A673 (cell line): Measurements from ENCODE around the gene COL2A1. TPM values are rescaled to one million over a fixed set of nuclear protein-coding genes. Genes with fewer than 3 reads are reported as not detected.
A peak's percentile ranks its signal among the peaks of the same experiment; 100 is the strongest.

Source experiments
- BruUV-seq: library from RNA; stranded (reverse); fragments of 400-500 nt; replicated peaks from 2 replicates; lab custom pipeline; 2021; lab: Mats Ljungman, UMichigan
- CTCF ChIA-PET: fragments of 300-600 bp; sonication (Branson Sonifier 250); formaldehyde crosslinking; loops from one replicate; lab custom pipeline; 2022; ENCODE audit warnings: antibody characterized with exemption; lab: Charles Lee
- POLR2A ChIA-PET: fragments of 300-600 bp; sonication (Branson Sonifier 250); formaldehyde crosslinking; loops from one replicate; lab custom pipeline; 2022; ENCODE audit warnings: antibody characterized with exemption; ENCODE audit not compliant: low non-redundant PET; lab: Charles Lee
- DNase-seq: peaks from one replicate; pipeline ENCODE4 v3.0.0-alpha.2; 2015; ENCODE audit warnings: low spot score
- H3K27ac ChIP-seq: fragments of 200-600 bp; sonication (generic); 2 replicates; pipeline ENCODE4 v1.5.1; 2016; ENCODE audit warnings: mixed run types, low read depth, mild to moderate bottlenecking, mixed read lengths, antibody characterized with exemption, low read length; ENCODE audit not compliant: poor library complexity, severe bottlenecking
- H3K27me3 ChIP-seq: fragments of 200-600 bp; sonication (generic); replicated peaks from 2 replicates; pipeline ENCODE4 v1.6.1; 2017; ENCODE audit warnings: mixed run types, low read depth, mild to moderate bottlenecking, mixed read lengths, antibody characterized with exemption, low read length; ENCODE audit not compliant: insufficient read depth, poor library complexity
- H3K36me3 ChIP-seq: fragments of 200-600 bp; sonication (generic); 2 replicates; pipeline ENCODE4 v1.6.1; 2016; ENCODE audit warnings: mixed run types, mild to moderate bottlenecking, mixed read lengths, antibody characterized with exemption, low read length; ENCODE audit not compliant: insufficient read depth, poor library complexity, severe bottlenecking
- H3K4me1 ChIP-seq: fragments of 200-600 bp; sonication (generic); 2 replicates; pipeline ENCODE4 v1.6.1; 2017; ENCODE audit warnings: mixed run types, mild to moderate bottlenecking, mixed read lengths, antibody characterized with exemption, low read length; ENCODE audit not compliant: insufficient read depth, poor library complexity, severe bottlenecking
- H3K4me3 ChIP-seq: fragments of 200-600 bp; sonication (generic); 2 replicates; pipeline ENCODE4 v1.5.1; 2016; ENCODE audit warnings: low read depth, mixed run types, mild to moderate bottlenecking, mixed read lengths, low read length; ENCODE audit not compliant: poor library complexity, severe bottlenecking
- H3K9me3 ChIP-seq: fragments of 200-600 bp; sonication (generic); 2 replicates; pipeline ENCODE4 v1.6.1; 2016; ENCODE audit warnings: mixed run types, low read depth, mild to moderate bottlenecking, mixed read lengths, antibody characterized with exemption, low read length; ENCODE audit not compliant: poor library complexity, severe bottlenecking
- EZH2 ChIP-seq: fragments of 200-600 bp; sonication (generic); IDR thresholded peaks from 2 replicates; pipeline ENCODE4 v1.6.1; 2017; ENCODE audit warnings: borderline replicate concordance, low read depth, mild to moderate bottlenecking, mixed read lengths, antibody characterized with exemption, low read length; ENCODE audit not compliant: poor library complexity, severe bottlenecking
- intact Hi-C: fragments of 100-400 bp; cut with micrococcal nuclease; formaldehyde crosslinking; loops from one replicate; pipeline ENCODE4 v1.10.0; 2022; ENCODE audit not compliant: unreplicated experiment
- total RNA-seq: library from RNA; stranded (reverse); gene quantifications from 2 replicates; pipeline ENCODE4 v1.2.3, GENCODE V29; 2021
- TF ChIP-seq, protein P1 (sequence below): fragments of 300-800, 200-600 bp; sonication (generic); conservative IDR thresholded peaks from 2 replicates; pipeline ENCODE4 v1.5.1; 2017; ENCODE audit warnings: low read depth, mild to moderate bottlenecking, antibody characterized with exemption, low read length, moderate library complexity, mixed read lengths

COL2A1 gene
- total RNA-seq, 1 experiment from 2014 or later, result 1.3 TPM

DNA sequence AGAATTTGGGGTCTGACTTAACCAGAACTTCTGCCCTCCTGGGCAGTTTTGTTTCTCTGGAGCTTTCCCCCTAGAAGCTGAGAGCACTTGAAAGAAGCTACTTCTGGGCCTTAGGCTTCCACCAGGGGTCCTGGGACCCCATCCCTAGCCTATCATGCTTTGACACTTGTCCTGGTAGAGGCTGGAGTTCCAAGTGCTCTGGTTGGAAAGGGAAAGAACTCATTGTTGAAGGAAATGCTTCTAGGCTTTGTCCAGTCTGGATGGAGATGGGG lies 1.4 kb upstream of the COL2A1 start:
- no peaks in the 10 kb centered on the region for H3K36me3 ChIP-seq
- peaks cover 26% of the 10 kb centered on the region for H3K4me1 ChIP-seq
- no peaks in the 10 kb centered on the region for H3K9me3 ChIP-seq
- no peak overlapping the region for H3K27ac ChIP-seq
- H3K27me3 ChIP-seq, result peaks cover 73% of the 10 kb centered on the region
- no TSS peak for BruUV-seq
- CTCF ChIA-PET, result no interaction called here
- intact Hi-C loops, result loop anchor here (10.0 kb wide), 1 partner anchor 179 kb away; the partner anchor contains the start of gene CCDC184
- DNase-seq, result no peak
- POLR2A ChIA-PET, result no interaction called here
- no peak overlapping the region for H3K4me3 ChIP-seq
- TF ChIP-seq EZH2, result no peak
- TF ChIP-seq, protein P1, sequence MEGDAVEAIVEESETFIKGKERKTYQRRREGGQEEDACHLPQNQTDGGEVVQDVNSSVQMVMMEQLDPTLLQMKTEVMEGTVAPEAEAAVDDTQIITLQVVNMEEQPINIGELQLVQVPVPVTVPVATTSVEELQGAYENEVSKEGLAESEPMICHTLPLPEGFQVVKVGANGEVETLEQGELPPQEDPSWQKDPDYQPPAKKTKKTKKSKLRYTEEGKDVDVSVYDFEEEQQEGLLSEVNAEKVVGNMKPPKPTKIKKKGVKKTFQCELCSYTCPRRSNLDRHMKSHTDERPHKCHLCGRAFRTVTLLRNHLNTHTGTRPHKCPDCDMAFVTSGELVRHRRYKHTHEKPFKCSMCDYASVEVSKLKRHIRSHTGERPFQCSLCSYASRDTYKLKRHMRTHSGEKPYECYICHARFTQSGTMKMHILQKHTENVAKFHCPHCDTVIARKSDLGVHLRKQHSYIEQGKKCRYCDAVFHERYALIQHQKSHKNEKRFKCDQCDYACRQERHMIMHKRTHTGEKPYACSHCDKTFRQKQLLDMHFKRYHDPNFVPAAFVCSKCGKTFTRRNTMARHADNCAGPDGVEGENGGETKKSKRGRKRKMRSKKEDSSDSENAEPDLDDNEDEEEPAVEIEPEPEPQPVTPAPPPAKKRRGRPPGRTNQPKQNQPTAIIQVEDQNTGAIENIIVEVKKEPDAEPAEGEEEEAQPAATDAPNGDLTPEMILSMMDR, result no peak

DNA sequence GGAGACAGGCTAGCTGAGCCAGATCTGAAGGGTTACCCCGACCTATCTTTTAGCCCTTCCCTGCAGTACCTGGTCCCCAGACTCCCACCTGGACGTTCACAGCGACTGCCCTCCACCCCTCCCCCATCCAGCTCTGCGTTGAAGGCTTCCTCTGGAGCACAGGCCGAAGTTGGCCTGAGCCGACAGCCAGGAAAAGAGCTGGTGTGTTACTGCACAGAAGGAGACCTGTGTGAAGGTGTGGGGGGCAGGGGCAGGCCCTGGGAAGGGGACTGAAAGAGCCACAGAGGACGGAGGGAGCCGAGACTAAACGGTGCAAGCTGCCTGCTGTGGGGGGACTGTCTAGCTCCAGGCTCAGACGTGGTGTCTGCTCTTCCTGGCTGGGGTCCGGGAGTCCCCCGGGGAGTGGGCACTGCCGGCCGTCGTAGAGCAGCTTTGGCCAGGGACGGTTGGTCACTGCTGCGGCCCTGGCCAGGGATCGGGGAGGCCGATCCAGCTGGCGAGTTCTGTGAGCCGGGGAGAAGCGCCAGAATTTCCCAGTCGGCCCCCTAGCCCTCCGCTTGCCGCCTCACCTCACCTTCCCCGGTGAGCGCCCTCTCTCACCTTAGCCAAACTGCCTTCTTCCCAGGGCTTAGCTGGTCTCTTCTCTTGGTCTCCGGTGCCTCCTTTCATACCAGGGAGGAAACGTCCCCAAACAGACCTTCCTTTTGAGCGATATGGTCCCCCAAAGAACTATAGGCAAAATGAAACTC lies 899 bp upstream of the COL2A1 start:
- intact Hi-C loops, result loop anchor here (10.0 kb wide), 1 partner anchor 180 kb away; the partner anchor contains the start of gene CCDC184
- TF ChIP-seq, protein P1, result no peak
- TF ChIP-seq EZH2, result no peak
- H3K4me3 ChIP-seq, result no peak overlapping the region
- no peak for DNase-seq
- no peaks in the 10 kb centered on the region for H3K36me3 ChIP-seq
- no TSS peak for BruUV-seq
- H3K27ac ChIP-seq, result no peak overlapping the region
- H3K27me3 ChIP-seq, result peaks cover 76% of the 10 kb centered on the region
- POLR2A ChIA-PET, result no interaction called here
- peaks cover 26% of the 10 kb centered on the region for H3K4me1 ChIP-seq
- H3K9me3 ChIP-seq, result no peaks in the 10 kb centered on the region
- CTCF ChIA-PET, result no interaction called here

DNA sequence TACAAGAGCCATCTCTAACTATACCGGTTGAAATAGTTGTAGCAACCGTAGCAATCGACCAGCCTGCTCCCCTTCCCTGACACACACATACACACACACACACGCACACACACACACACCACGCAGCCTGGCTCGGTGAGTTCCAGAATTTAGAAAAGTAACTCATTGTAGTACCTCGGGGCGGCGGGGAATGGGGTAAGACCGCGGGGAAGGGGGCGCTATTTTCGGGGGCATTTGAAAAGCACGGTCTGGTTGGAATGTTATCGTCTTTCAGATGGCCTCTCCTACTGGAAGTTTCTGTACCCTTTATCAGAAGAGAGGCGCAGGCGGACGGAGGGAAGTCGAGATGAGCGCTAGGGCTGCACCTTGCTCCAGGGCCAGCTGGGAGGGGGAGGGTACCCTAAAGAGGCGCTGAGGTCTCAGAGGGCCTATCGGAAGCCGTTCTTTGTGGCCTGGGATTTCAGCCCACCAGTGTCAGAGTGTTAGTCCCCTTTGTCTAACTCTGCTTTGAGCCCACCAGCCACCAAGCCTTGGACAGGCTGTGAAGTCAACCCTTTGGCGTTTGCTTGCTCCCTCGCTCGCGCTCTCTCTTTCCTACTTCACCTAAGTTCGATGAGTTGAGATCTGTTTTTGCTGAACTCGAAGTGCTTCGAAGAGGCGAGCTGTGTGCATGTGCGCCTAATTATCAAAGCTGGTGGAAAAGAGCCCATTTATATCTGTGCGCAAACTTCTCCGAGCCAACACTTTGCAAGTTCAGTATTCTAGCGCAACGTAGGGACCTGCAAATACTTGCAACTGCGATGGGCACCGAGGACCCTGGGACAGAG lies 837 bp downstream of the COL2A1 start:
- Histone ChIP-seq H3K27me3 (peaks cover 71% of the 10 kb centered on the region), H3K4me1 (peaks cover 26% of the 10 kb centered on the region), H3K36me3 (no peaks in the 10 kb centered on the region), H3K27ac (no peak overlapping the region), H3K9me3 (no peaks in the 10 kb centered on the region), H3K4me3 (peak overlapping the region; percentile 38)
- intact Hi-C loops, result loop anchor here (10.0 kb wide), 1 partner anchor 181 kb away; the partner anchor contains the start of gene CCDC184
- ChIA-PET POLR2A (no interaction called here), CTCF (interaction anchor here (0.5 kb wide), 1 partner anchor 557 kb away, joined by 7 read pairs; no protein-coding TSS in a partner anchor)
- TF ChIP-seq EZH2, result no peak
- TF ChIP-seq, protein P1, result 0 out of 2 replicates have a peak, but pooled peaks have one; percentile 27
- BruUV-seq, result no TSS peak
- peak; percentile 29 for DNase-seq
